PC-9 (cell line): ENCODE measurements around the gene BMPR2.

Source experiments
- EZH2 ChIP-seq: fragments of 200-600 bp; sonication (generic); IDR thresholded peaks from 2 replicates; pipeline ENCODE4 v1.8.0; 2017; ENCODE audit warnings: antibody characterized with exemption, low read depth
- TF ChIP-seq, protein P1 (sequence below): fragments of 200-600 bp; sonication (generic); conservative IDR thresholded peaks from 2 replicates; pipeline ENCODE4 v1.6.1; 2017; ENCODE audit warnings: mixed run types, antibody characterized with exemption, mild to moderate bottlenecking, moderate library complexity

DNA sequence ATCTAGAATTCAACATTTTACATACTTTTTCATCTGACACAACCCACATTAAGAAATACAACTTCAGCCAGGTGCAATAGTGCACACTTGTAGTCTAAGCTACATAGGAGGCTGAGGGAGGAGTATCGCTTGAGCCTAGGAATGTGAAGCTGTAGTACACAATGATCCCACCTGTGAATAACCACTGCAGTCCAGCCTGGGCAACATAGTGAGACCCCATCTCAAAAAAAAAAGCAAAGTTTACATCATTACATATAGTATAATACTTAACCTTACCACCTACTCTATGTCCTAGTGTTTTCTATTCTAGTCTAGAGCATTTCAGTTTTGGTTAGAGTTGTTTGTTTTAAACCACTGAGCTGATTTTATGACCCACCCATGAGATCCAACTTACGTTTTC, 172.1 kb downstream of the BMPR2 start:
- TF ChIP-seq, protein P1, sequence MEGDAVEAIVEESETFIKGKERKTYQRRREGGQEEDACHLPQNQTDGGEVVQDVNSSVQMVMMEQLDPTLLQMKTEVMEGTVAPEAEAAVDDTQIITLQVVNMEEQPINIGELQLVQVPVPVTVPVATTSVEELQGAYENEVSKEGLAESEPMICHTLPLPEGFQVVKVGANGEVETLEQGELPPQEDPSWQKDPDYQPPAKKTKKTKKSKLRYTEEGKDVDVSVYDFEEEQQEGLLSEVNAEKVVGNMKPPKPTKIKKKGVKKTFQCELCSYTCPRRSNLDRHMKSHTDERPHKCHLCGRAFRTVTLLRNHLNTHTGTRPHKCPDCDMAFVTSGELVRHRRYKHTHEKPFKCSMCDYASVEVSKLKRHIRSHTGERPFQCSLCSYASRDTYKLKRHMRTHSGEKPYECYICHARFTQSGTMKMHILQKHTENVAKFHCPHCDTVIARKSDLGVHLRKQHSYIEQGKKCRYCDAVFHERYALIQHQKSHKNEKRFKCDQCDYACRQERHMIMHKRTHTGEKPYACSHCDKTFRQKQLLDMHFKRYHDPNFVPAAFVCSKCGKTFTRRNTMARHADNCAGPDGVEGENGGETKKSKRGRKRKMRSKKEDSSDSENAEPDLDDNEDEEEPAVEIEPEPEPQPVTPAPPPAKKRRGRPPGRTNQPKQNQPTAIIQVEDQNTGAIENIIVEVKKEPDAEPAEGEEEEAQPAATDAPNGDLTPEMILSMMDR: no peak
- TF ChIP-seq EZH2: no peak
